HCT116 (cell line): ENCODE results near the gene ESD. TPM values are rescaled to one million over a fixed set of nuclear protein-coding genes. Genes with fewer than 3 reads are reported as not detected.

ENCODE experiments used
- ATAC-seq: fragments of 200-7000 bp; cut with Tn5 transposase; 2 replicates; pipeline ENCODE4 v1.9.1; 2020; ENCODE audit warnings: mild to moderate bottlenecking, moderate library complexity
- BruUV-seq: library from RNA; stranded (reverse); fragments of 400-500 nt; replicated peaks from 2 replicates; lab custom pipeline; 2021; lab: Mats Ljungman, UMichigan
- CTCF ChIA-PET: fragments of 300-600 bp; sonication (Branson Sonifier 250); formaldehyde crosslinking; loops from one replicate; lab custom pipeline; 2021; ENCODE audit warnings: antibody characterized with exemption; lab: Charles Lee
- POLR2A ChIA-PET: fragments of 300-600, 350-600 bp; sonication (Branson Sonifier 250); formaldehyde crosslinking; loops from one replicate; lab custom pipeline; 2021; ENCODE audit warnings: antibody characterized with exemption; lab: Charles Lee
- RAD21 ChIA-PET, 2 experiments: fragments of 300-600 bp; sonication (Branson Sonifier 250); formaldehyde crosslinking; loops; one replicate each; lab custom pipeline; 2023; ENCODE audit warnings: low total read pairs in 2 of 2; ENCODE audit not compliant: uncharacterized antibody in 2 of 2, unreplicated experiment in 2 of 2, low non-redundant PET in 1 of 2; lab: Charles Lee
- DNase-seq: peaks from one replicate; pipeline ENCODE4 v3.0.0-alpha.2; 2010; ENCODE audit warnings: low read depth, low spot score
- H2AFZ ChIP-seq: fragments of 200-600 bp; shearing (Covaris generic), sonication (generic); 2 replicates; pipeline ENCODE4 v1.6.1; 2017; ENCODE audit warnings: low read depth, mixed run types, mixed read lengths, antibody characterized with exemption, low read length; ENCODE audit not compliant: poor library complexity, severe bottlenecking
- H3K27ac ChIP-seq: 2 replicates; pipeline ENCODE4 v1.5.1; 2012; ENCODE audit warnings: low read depth, low read length
- H3K27me3 ChIP-seq: fragments of 200-600 bp; sonication (generic); 2 replicates; pipeline ENCODE4 v1.6.1; 2016; ENCODE audit warnings: mixed run types, low read length, mixed read lengths; ENCODE audit not compliant: insufficient read depth
- H3K36me3 ChIP-seq, 2 experiments: fragments of 200-500 bp in 1 of 2; fragments of 200-600 bp in 1 of 2; sonication (Bioruptor generic) in 1 of 2; sonication (generic) in 1 of 2; 2 replicates each; pipeline versions ENCODE4 v1.5.1 to v1.6.1; 2014 to 2016; ENCODE audit warnings: low read length in 2 of 2, inconsistent platforms in 1 of 2, mixed read lengths in 1 of 2, mixed run types in 1 of 2; ENCODE audit not compliant: insufficient read depth in 2 of 2, control insufficient read depth in 1 of 2
- H3K4me1 ChIP-seq, 2 experiments: fragments of 200-600 bp in 1 of 2; sonication (generic) in 1 of 2; 2 replicates each; pipeline versions ENCODE4 v1.5.1 to v1.6.1; 2012 to 2017; ENCODE audit warnings: low read length in 2 of 2, inconsistent platforms in 1 of 2, mild to moderate bottlenecking in 1 of 2, mixed read lengths in 1 of 2, mixed run types in 1 of 2, moderate library complexity in 1 of 2; ENCODE audit not compliant: insufficient read depth in 2 of 2, control insufficient read depth in 1 of 2
- H3K4me2 ChIP-seq: fragments of 200-600 bp; sonication (generic); 2 replicates; pipeline ENCODE4 v1.6.1; 2017; ENCODE audit warnings: mixed run types, low read length, mixed read lengths
- H3K4me3 ChIP-seq, 2 experiments: fragments of 200-600 bp in 1 of 2; sonication (generic) in 1 of 2; replicated peaks in 1 of 2; 2 replicates each; pipeline ENCODE4 v1.5.1; 2011 to 2016; ENCODE audit warnings: low read length in 2 of 2, control low read depth in 1 of 2, low read depth in 1 of 2, mild to moderate bottlenecking in 1 of 2, mixed read lengths in 1 of 2, mixed run types in 1 of 2
- H3K79me2 ChIP-seq: fragments of 200-600 bp; sonication (generic); 2 replicates; pipeline ENCODE4 v1.6.1; 2017; ENCODE audit warnings: mild to moderate bottlenecking, mixed run types, low read length, moderate library complexity, mixed read lengths; ENCODE audit not compliant: insufficient read depth
- H3K9ac ChIP-seq: fragments of 200-600 bp; sonication (generic); 2 replicates; pipeline ENCODE4 v1.6.1; 2016; ENCODE audit warnings: low read length, mixed read lengths
- H3K9me2 ChIP-seq: fragments of 200-600 bp; sonication (generic), shearing (Covaris generic); 2 replicates; pipeline ENCODE4 v1.6.1; 2017; ENCODE audit warnings: mixed run types, mild to moderate bottlenecking, moderate library complexity; ENCODE audit not compliant: insufficient read depth
- H3K9me3 ChIP-seq, 2 experiments: fragments of 200-500 bp in 1 of 2; fragments of 200-600 bp in 1 of 2; sonication (Bioruptor generic) in 1 of 2; sonication (generic) in 1 of 2; 2 replicates each; pipeline ENCODE4 v1.6.1; 2014 to 2017; ENCODE audit warnings: low read length in 2 of 2, mixed read lengths in 2 of 2, inconsistent platforms in 1 of 2, low read depth in 1 of 2, mild to moderate bottlenecking in 1 of 2, mixed run types in 1 of 2, moderate library complexity in 1 of 2; ENCODE audit not compliant: control insufficient read depth in 1 of 2, insufficient read depth in 1 of 2
- H4K20me1 ChIP-seq: fragments of 200-600 bp; sonication (generic), shearing (Covaris generic); 2 replicates; pipeline ENCODE4 v1.6.1; 2017; ENCODE audit warnings: mixed run types, mild to moderate bottlenecking, moderate library complexity; ENCODE audit not compliant: insufficient read depth
- CBX3 ChIP-seq: IDR thresholded peaks from 2 replicates; pipeline ENCODE4 v1.6.1; 2012; ENCODE audit warnings: low read depth
- ELF1 ChIP-seq: IDR thresholded peaks from 2 replicates; pipeline ENCODE4 v1.6.1; 2012; ENCODE audit warnings: low read depth, borderline replicate concordance
- EZH2phosphoT487 ChIP-seq: fragments of 200-600 bp; IDR thresholded peaks from 2 replicates; pipeline ENCODE4 v1.6.1; 2018; ENCODE audit warnings: antibody characterized with exemption, borderline replicate concordance
- FOSL1 ChIP-seq: IDR thresholded peaks from 2 replicates; pipeline ENCODE4 v1.6.1; 2012; ENCODE audit warnings: low read depth
- POLR2A ChIP-seq: IDR thresholded peaks from 2 replicates; pipeline ENCODE4 v1.7.0; 2011; ENCODE audit warnings: borderline replicate concordance; ENCODE audit not compliant: insufficient read depth, insufficient read length; ENCODE audit errors: extremely low read depth
- POLR2AphosphoS5 ChIP-seq: IDR thresholded peaks from 2 replicates; pipeline ENCODE4 v1.6.1; 2011; ENCODE audit warnings: mild to moderate bottlenecking, low read depth, low read length, moderate library complexity
- RAD21 ChIP-seq: IDR thresholded peaks from 2 replicates; pipeline ENCODE4 v1.6.1; 2012; ENCODE audit warnings: low read depth, mild to moderate bottlenecking
- SP1 ChIP-seq: IDR thresholded peaks from 2 replicates; pipeline ENCODE4 v1.6.1; 2012; ENCODE audit warnings: low read depth
- SRF ChIP-seq: IDR thresholded peaks from 2 replicates; pipeline ENCODE4 v1.6.1; 2012; ENCODE audit warnings: low read depth
- ZBTB33 ChIP-seq: IDR thresholded peaks from 2 replicates; pipeline ENCODE4 v1.6.1; 2011; ENCODE audit warnings: mild to moderate bottlenecking, low read length, moderate library complexity; ENCODE audit not compliant: insufficient replicate concordance; ENCODE audit errors: extremely low read depth
- intact Hi-C: fragments of 100-400 bp; cut with micrococcal nuclease; formaldehyde crosslinking; loops from 2 replicates; pipeline ENCODE4 v1.10.0; 2022
- total RNA-seq: library from RNA; stranded (reverse); gene quantifications from one replicate; pipeline ENCODE4 v1.2.1, GENCODE V29; 2021; ENCODE audit not compliant: unreplicated experiment
- TF ChIP-seq, protein P1 (sequence below): IDR thresholded peaks from 2 replicates; pipeline ENCODE4 v1.6.1; 2012
- TF ChIP-seq, protein P2 (sequence below): IDR thresholded peaks from 2 replicates; pipeline ENCODE4 v1.6.1; 2012; ENCODE audit warnings: low read depth

Gene ESD
- total RNA-seq, 1 experiment from 2014 or later = 111 TPM

DNA sequence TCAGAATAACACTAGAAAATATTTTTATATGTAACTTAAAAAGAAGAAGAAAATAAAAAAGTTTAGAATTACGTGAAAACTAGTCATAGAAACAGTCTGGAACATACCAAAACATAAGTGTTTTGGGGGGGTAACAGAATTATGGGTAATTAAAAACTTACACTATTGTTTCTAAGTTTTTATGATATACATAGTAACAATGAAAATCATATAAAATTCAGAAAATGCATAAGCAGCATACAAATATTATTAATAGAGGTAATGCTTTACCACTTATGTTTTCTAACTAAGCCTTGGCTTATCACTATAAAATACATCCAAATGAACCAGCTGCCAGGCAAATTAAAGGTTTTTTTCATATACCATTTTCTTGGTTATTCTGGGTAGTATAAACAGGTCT lies 14.9 kb downstream of the ESD start:
- no peaks in the 10 kb centered on the region for H4K20me1 ChIP-seq
- intact Hi-C loops = no loop called here
- H3K9me2 ChIP-seq = no peaks in the 10 kb centered on the region
- H3K27me3 ChIP-seq = no peaks in the 10 kb centered on the region
- no peaks in the 10 kb centered on the region for H3K9me3 ChIP-seq
- TF ChIP-seq ZBTB33 (no peak), POLR2AphosphoS5 (no peak), CBX3 (no peak), RAD21 (no peak), FOSL1 (no peak), POLR2A (no peak), EZH2phosphoT487 (no peak), SP1 (no peak), SRF (no peak), ELF1 (no peak)
- TF ChIP-seq, protein P1, sequence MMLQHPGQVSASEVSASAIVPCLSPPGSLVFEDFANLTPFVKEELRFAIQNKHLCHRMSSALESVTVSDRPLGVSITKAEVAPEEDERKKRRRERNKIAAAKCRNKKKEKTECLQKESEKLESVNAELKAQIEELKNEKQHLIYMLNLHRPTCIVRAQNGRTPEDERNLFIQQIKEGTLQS = no peak
- TF ChIP-seq, protein P2, sequence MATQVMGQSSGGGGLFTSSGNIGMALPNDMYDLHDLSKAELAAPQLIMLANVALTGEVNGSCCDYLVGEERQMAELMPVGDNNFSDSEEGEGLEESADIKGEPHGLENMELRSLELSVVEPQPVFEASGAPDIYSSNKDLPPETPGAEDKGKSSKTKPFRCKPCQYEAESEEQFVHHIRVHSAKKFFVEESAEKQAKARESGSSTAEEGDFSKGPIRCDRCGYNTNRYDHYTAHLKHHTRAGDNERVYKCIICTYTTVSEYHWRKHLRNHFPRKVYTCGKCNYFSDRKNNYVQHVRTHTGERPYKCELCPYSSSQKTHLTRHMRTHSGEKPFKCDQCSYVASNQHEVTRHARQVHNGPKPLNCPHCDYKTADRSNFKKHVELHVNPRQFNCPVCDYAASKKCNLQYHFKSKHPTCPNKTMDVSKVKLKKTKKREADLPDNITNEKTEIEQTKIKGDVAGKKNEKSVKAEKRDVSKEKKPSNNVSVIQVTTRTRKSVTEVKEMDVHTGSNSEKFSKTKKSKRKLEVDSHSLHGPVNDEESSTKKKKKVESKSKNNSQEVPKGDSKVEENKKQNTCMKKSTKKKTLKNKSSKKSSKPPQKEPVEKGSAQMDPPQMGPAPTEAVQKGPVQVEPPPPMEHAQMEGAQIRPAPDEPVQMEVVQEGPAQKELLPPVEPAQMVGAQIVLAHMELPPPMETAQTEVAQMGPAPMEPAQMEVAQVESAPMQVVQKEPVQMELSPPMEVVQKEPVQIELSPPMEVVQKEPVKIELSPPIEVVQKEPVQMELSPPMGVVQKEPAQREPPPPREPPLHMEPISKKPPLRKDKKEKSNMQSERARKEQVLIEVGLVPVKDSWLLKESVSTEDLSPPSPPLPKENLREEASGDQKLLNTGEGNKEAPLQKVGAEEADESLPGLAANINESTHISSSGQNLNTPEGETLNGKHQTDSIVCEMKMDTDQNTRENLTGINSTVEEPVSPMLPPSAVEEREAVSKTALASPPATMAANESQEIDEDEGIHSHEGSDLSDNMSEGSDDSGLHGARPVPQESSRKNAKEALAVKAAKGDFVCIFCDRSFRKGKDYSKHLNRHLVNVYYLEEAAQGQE = no peak
- H2AFZ ChIP-seq = no peak overlapping the region
- ATAC-seq (no peak), DNase-seq (no peak)
- no peaks in the 10 kb centered on the region for H3K79me2 ChIP-seq
- RAD21 ChIA-PET = no interaction called here
- H3K4me2 ChIP-seq = no peak overlapping the region
- BruUV-seq = no TSS peak
- no peak overlapping the region for H3K9ac ChIP-seq
- POLR2A ChIA-PET = no interaction called here
- peaks cover 37 to 71% of the 10 kb centered on the region in 2 experiments for H3K36me3 ChIP-seq
- H3K27ac ChIP-seq = no peak overlapping the region
- CTCF ChIA-PET = interaction anchor here (1.0 kb wide), 1 partner anchor 17 kb away, joined by 3 read pairs; no protein-coding TSS in a partner anchor
- no peak overlapping the region for H3K4me3 ChIP-seq
- H3K4me1 ChIP-seq = no peaks in the 10 kb centered on the region
